ENCODE data around the gene PADI2.

Gene PADI2

DNA sequence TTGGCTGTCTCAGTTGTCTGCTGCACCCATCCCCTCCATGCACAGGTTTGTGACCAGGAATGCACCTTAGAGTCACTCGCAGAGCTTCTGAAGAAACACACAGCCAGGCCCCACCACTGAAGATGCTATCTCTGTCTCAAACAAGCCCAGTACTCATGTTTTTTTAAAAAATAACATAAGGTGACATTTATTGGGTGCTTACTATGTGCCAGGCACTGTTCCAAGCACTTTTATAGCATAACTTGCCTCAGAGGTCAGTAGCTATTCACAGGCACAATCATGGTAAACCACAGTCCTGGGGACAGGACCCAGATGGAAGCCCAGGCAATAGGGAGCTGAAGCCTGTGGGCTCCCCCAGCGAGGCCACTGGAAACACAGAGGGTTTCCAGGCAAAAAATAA is 98.7 kb downstream of the PADI2 start:
- no peak for DNase-seq (ENCODE audit: low read depth in 2 of 2)

DNA sequence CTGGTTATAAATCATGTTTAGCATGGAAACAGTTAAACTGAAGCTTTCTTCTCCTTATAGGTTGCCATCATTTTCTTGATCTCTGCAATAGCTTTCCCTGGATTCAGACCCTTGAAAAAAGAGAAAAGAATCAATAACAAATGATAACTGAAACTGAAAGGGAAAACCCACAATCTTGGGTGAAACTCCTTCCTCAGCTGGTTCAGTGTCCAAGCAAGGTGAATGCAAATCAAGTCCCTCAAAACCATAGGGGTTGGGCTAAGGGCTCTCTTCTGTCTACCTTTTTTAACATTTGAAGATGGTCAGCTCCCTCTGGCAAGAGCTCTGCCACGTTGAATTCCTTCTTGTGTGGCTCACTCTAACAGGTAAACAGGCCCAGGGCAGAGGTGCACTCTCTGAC is 100.4 kb downstream of the PADI2 start:
- DNase-seq (ENCODE audit: low read depth in 2 of 2), result no peak

DNA sequence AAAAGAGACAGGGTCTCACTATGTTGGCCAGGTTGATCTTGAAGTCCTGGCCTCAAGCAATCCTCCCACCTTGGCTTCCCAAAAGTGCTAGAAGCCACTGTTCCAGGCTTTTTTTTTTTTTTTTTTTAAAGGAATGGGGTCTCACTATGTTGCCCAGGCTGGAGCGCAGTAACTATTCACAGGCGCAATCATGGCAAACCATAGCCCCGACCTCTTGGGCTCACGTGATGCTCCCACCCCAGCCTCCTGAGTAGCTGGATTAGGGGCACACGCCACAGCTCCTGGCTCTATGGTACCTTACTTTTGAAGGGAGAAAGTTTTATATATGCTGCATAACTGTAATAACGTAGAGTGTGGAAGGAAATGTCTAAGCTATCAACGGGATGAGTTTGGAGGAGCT is 101.8 kb downstream of the PADI2 start:
- no peak for DNase-seq (ENCODE audit: low read depth in 2 of 2)
